Neural progenitor cell (in vitro differentiated cells): Measurements from ENCODE around the gene PSMA7. TPM values are rescaled to one million over a fixed set of nuclear protein-coding genes. Genes with fewer than 3 reads are reported as not detected.

ENCODE experiments used
- DNase-seq: peaks from one replicate; pipeline ENCODE4 v3.0.0-alpha.2; 2016; ENCODE audit warnings: low spot score
- H2AFZ ChIP-seq: fragments of 200-600 bp; sonication (generic); replicated peaks from 2 replicates; pipeline ENCODE4 v1.6.1; 2016; ENCODE audit warnings: antibody characterized with exemption
- H3F3A ChIP-seq: fragments of 200-600 bp; sonication (generic); 2 replicates; pipeline ENCODE4 v1.6.1; 2016; ENCODE audit warnings: antibody characterized with exemption, low read depth
- H3K27ac ChIP-seq: fragments of 200-600 bp; sonication (generic); 2 replicates; pipeline ENCODE4 v1.5.1; 2016; ENCODE audit warnings: mild to moderate bottlenecking
- H3K27me3 ChIP-seq: fragments of 200-600 bp; sonication (generic); 2 replicates; pipeline ENCODE4 v1.6.1; 2016; ENCODE audit warnings: mild to moderate bottlenecking, moderate library complexity
- H3K36me3 ChIP-seq: fragments of 200-600 bp; sonication (generic); 2 replicates; pipeline ENCODE4 v1.5.1; 2016
- H3K4me1 ChIP-seq: fragments of 200-600 bp; sonication (generic); 2 replicates; pipeline ENCODE4 v1.6.1; 2016; ENCODE audit warnings: mixed run types
- H3K4me2 ChIP-seq: fragments of 200-600 bp; sonication (generic); 2 replicates; pipeline ENCODE4 v1.6.1; 2016
- H3K4me3 ChIP-seq: fragments of 200-600 bp; sonication (generic); 2 replicates; pipeline ENCODE4 v1.5.1; 2016
- H3K79me2 ChIP-seq: fragments of 200-600 bp; sonication (generic); 2 replicates; pipeline ENCODE4 v1.6.1; 2016; ENCODE audit warnings: low read depth
- H3K9ac ChIP-seq: fragments of 200-600 bp; sonication (generic); 2 replicates; pipeline ENCODE4 v1.6.1; 2016
- H3K9me3 ChIP-seq: fragments of 200-600 bp; sonication (generic); 2 replicates; pipeline ENCODE4 v1.5.1; 2016; ENCODE audit warnings: low read depth
- H4K20me1 ChIP-seq: fragments of 200-600 bp; sonication (generic); 2 replicates; pipeline ENCODE4 v1.6.1; 2016; ENCODE audit warnings: low read depth
- H3K27ac Mint-ChIP-seq: 3 replicates; pipeline ENCODE4 v1.8.0; 2021; ENCODE audit warnings: mixed read lengths
- H3K27me3 Mint-ChIP-seq: 2 replicates; pipeline ENCODE4 v1.8.0; 2022; ENCODE audit warnings: low read depth, mild to moderate bottlenecking, inconsistent platforms, moderate library complexity, mixed read lengths; ENCODE audit not compliant: insufficient read depth
- H3K36me3 Mint-ChIP-seq: 3 replicates; pipeline ENCODE4 v1.8.0; 2021; ENCODE audit warnings: mixed read lengths
- H3K4me1 Mint-ChIP-seq: 3 replicates; pipeline ENCODE4 v1.8.0; 2021; ENCODE audit warnings: mixed read lengths
- H3K4me3 Mint-ChIP-seq: 3 replicates; pipeline ENCODE4 v1.8.0; 2021; ENCODE audit warnings: mild to moderate bottlenecking, moderate library complexity, mixed read lengths
- H3K9me3 Mint-ChIP-seq: 3 replicates; pipeline ENCODE4 v1.8.0; 2020; ENCODE audit warnings: mixed read lengths
- CTCF ChIP-seq: fragments of 200-600 bp; sonication (generic); IDR thresholded peaks from 2 replicates; pipeline ENCODE4 v1.5.1; 2017; ENCODE audit warnings: antibody characterized with exemption, mild to moderate bottlenecking
- EZH2 ChIP-seq: fragments of 200-600 bp; sonication (generic); IDR thresholded peaks from 2 replicates; pipeline ENCODE4 v1.6.1; 2017; ENCODE audit warnings: antibody characterized with exemption, mild to moderate bottlenecking, moderate library complexity
- EZH2phosphoT487 ChIP-seq: fragments of 200-600 bp; sonication (generic); IDR thresholded peaks from 2 replicates; pipeline ENCODE4 v1.6.1; 2017; ENCODE audit warnings: antibody characterized with exemption
- total RNA-seq: library from RNA; depleted of rRNA; stranded (reverse); fragments of >200 nt; gene quantifications from 2 replicates; pipeline ENCODE4 v1.2.3, GENCODE V29; 2015; ENCODE audit warnings: low replicate concordance

Gene PSMA7
- total RNA-seq, 1 donor from 2014 or later = 237 TPM

DNA sequence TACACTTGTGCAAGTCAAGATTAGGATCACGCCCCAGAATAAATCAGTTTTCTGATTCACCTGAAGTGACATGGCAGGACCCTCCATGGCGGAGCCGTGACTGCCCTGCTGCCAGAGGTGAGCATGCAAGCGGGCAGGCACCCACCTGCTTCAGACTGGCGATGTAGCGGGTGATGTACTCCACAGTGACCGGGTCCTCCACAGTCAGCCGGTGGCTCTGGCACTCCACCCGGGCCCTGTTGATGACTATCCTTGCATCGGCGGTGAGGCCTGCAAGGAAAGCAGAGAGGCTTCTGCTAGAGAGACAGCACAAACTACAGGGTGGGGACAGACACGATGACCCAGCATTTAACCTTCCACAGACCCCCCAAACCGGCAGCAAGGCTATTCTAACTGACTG is 3.6 kb downstream of the PSMA7 start:
- Histone ChIP-seq H3K4me1 (peaks cover 10% of the 10 kb centered on the region), H3K36me3 (peaks cover 8% of the 10 kb centered on the region), H3K9me3 (no peaks in the 10 kb centered on the region), H2AFZ (no peak overlapping the region), H3K4me3 (no peak overlapping the region), H3K9ac (no peak overlapping the region), H3K27ac (no peak overlapping the region), H3K27me3 (no peaks in the 10 kb centered on the region), H3F3A (peaks cover 57% of the 10 kb centered on the region), H3K4me2 (no peak overlapping the region), H3K79me2 (peaks cover 56% of the 10 kb centered on the region), H4K20me1 (peaks cover 81% of the 10 kb centered on the region)
- Mint-ChIP-seq H3K27me3 (peaks cover 10% of the 10 kb centered on the region), H3K4me1 (peaks cover 23% of the 10 kb centered on the region), H3K36me3 (peaks cover 29% of the 10 kb centered on the region), H3K9me3 (no peaks in the 10 kb centered on the region), H3K27ac (no peak overlapping the region), H3K4me3 (no peak overlapping the region)
- no peak for DNase-seq
- TF ChIP-seq EZH2 (no peak), CTCF (no peak), EZH2phosphoT487 (no peak)

GRCh38 chr20:62138912-62139311 is 4.3 kb downstream of the PSMA7 start:
- TF ChIP-seq EZH2phosphoT487 (no peak), CTCF (no peak), EZH2 (no peak)
- Mint-ChIP-seq H3K9me3 (no peaks in the 10 kb centered on the region), H3K27ac (no peak overlapping the region), H3K4me1 (peaks cover 20% of the 10 kb centered on the region), H3K4me3 (no peak overlapping the region), H3K27me3 (peaks cover 7% of the 10 kb centered on the region), H3K36me3 (peaks cover 29% of the 10 kb centered on the region)
- Histone ChIP-seq H4K20me1 (peaks cover 82% of the 10 kb centered on the region), H3K27me3 (no peaks in the 10 kb centered on the region), H3K4me1 (peaks cover 8% of the 10 kb centered on the region), H3K9ac (no peak overlapping the region), H3K4me2 (no peak overlapping the region), H2AFZ (no peak overlapping the region), H3K36me3 (peaks cover 8% of the 10 kb centered on the region), H3K27ac (no peak overlapping the region), H3K4me3 (no peak overlapping the region), H3K9me3 (no peaks in the 10 kb centered on the region), H3K79me2 (peaks cover 49% of the 10 kb centered on the region), H3F3A (peaks cover 58% of the 10 kb centered on the region)
- DNase-seq = no peak

GRCh38 chr20:62138204-62138543 is 5.0 kb downstream of the PSMA7 start:
- Histone ChIP-seq H3K4me2 (no peak overlapping the region), H3K9ac (no peak overlapping the region), H3K4me3 (no peak overlapping the region), H4K20me1 (peaks cover 89% of the 10 kb centered on the region), H3K4me1 (peaks cover 8% of the 10 kb centered on the region), H3K9me3 (no peaks in the 10 kb centered on the region), H2AFZ (no peak overlapping the region), H3K79me2 (peaks cover 48% of the 10 kb centered on the region), H3K27ac (no peak overlapping the region), H3K27me3 (no peaks in the 10 kb centered on the region), H3F3A (peaks cover 58% of the 10 kb centered on the region), H3K36me3 (peaks cover 8% of the 10 kb centered on the region)
- Mint-ChIP-seq H3K9me3 (no peaks in the 10 kb centered on the region), H3K4me1 (peaks cover 20% of the 10 kb centered on the region), H3K4me3 (peak overlapping the region; percentile 27), H3K27ac (no peak overlapping the region), H3K27me3 (peaks cover 7% of the 10 kb centered on the region), H3K36me3 (peaks cover 29% of the 10 kb centered on the region)
- no peak for TF ChIP-seq CTCF
- no peak for TF ChIP-seq EZH2phosphoT487
- TF ChIP-seq EZH2 = no peak
- no peak for DNase-seq
